Choroid plexus epithelial cell (primary cell): ENCODE results near the gene KRT77.

ENCODE experiments used
- DNase-seq: peaks from one replicate; pipeline ENCODE4 v3.0.0-alpha.2; 2010; ENCODE audit warnings: low read depth
- H3K4me3 ChIP-seq: 2 replicates; pipeline ENCODE4 v1.5.1; 2011; ENCODE audit warnings: low read depth, mild to moderate bottlenecking, control low read depth, low read length, moderate library complexity
- TF ChIP-seq, protein P1 (sequence below): conservative IDR thresholded peaks from 2 replicates; pipeline ENCODE4 v1.5.1; 2011; ENCODE audit warnings: low read depth, mild to moderate bottlenecking, control low read depth, inconsistent platforms, low read length, moderate library complexity

KRT77 gene

DNA sequence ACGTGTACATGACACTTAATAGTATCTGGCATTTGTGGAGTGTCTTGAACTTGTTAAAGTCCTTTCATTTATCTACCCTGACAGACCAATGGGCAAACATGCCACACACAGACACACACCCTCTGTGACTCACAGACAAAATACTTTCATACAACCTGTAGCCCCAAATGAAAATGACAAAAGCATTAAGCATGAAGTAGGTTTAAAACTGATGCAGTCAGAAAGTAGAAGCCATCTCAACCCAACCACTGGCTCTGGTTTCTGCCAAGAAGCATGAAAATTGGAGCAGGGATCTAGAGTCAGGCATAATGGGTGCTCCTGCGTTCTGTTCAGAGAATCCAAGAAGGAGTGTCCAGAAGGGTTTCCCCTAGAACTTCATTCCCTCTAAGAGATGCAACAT is 23.1 kb upstream of the KRT77 start:
- no peak overlapping the region for H3K4me3 ChIP-seq
- DNase-seq: no peak
- TF ChIP-seq, protein P1, sequence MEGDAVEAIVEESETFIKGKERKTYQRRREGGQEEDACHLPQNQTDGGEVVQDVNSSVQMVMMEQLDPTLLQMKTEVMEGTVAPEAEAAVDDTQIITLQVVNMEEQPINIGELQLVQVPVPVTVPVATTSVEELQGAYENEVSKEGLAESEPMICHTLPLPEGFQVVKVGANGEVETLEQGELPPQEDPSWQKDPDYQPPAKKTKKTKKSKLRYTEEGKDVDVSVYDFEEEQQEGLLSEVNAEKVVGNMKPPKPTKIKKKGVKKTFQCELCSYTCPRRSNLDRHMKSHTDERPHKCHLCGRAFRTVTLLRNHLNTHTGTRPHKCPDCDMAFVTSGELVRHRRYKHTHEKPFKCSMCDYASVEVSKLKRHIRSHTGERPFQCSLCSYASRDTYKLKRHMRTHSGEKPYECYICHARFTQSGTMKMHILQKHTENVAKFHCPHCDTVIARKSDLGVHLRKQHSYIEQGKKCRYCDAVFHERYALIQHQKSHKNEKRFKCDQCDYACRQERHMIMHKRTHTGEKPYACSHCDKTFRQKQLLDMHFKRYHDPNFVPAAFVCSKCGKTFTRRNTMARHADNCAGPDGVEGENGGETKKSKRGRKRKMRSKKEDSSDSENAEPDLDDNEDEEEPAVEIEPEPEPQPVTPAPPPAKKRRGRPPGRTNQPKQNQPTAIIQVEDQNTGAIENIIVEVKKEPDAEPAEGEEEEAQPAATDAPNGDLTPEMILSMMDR: no peak

DNA sequence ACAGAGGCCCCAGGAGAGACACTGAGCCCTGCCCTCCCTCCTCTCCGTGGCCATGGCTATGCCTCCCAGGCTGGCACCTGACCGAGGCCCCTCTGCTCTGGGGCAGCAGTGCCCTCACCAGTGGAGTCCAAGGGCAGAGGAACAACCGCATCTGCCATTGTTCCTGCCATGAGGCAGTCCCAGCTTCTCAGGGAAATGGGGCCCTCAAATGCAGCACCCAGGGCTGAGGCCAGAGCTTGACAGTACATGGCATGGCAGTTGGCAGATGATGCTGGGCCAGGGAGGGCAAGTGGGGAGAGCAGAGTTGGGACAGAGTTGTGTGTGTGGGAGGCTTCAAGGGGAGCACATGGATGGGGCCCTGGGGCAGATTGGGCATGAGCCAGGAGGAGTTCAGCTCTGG is 21.1 kb upstream of the KRT77 start:
- TF ChIP-seq, protein P1: no peak

DNA sequence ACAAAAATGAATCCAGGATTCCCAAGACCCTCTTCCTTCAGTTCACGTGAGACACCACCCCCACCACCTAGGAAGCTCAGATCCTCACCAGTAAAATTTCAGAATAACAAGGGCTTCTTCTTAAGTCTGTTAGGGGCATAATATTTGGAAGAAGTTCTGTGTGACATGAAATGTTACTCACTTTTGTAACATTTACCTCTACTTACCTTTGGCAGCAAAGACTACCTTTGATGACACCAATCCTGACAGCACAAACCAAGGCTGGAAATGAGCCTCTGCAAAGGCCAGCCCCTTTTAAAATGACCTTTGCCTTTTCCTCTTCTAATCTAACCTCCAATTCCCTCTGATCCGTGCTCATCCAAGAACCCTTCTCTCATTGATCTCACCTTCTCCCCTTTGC is 19.4 kb upstream of the KRT77 start:
- H3K4me3 ChIP-seq: no peak overlapping the region
- TF ChIP-seq, protein P1: no peak

More for the DNA sequence above, 21.1 kb upstream of the KRT77 start:
- H3K4me3 ChIP-seq: no peak overlapping the region
- DNase-seq: no peak

DNA sequence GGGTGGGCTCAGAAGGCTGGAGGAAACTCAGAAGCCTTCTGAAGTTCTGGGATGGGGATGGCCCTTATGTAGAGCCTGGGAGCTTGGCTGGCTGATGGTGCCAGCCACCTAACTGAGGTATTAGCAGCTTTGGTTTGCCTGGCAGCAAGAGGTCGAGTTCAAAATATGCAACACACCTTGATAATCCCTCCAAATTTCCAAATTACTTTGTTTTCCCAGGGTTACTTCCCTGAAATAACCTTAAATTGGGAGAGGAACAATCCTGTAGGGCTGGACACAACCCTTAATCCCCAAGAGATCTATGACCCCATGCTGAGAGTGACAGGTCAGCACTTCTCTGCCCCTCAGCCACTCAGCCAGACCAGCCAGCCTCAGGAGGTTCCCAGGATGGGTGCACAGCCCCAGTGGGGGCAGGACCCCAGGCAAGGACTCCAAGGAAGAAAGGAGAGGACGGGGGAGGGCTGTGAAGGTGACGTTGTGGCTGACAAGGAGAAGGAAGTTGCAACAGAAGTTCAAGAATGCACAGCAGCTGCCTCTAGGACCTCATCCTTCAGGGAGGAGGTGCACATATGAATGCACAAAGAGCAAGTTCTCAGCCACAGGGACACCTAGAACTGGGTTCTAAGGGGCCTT is 18.6 kb upstream of the KRT77 start:
- no peak for DNase-seq
- H3K4me3 ChIP-seq: no peak overlapping the region
- TF ChIP-seq, protein P1: no peak

More for the DNA sequence above, 19.4 kb upstream of the KRT77 start:
- DNase-seq: no peak

DNA sequence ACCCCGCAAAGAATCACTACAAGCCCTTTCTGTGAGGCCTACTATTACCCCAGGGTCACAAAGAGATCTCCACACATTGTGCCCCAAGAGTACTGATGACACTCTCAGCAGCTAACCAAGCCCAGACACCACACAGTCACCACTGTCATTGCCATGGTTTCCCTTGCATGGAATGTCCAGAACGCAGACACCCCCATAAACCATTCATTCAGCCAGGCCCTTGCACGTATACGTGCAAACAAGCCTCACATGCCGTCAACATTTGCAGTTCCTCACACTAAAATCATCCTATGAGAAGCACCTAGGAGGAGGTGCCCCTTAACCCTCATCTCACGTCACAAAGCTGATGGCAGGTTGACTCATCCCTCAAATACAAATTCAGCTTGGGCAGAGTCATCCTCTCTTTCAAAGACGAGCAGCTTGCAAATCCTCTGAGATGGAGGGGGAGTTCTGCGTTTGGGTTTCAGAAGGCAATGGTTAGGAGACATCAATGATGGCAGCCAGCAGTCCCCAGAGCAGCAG is 17.1 kb upstream of the KRT77 start:
- DNase-seq: no peak
- no peak overlapping the region for H3K4me3 ChIP-seq
- TF ChIP-seq, protein P1: no peak

DNA sequence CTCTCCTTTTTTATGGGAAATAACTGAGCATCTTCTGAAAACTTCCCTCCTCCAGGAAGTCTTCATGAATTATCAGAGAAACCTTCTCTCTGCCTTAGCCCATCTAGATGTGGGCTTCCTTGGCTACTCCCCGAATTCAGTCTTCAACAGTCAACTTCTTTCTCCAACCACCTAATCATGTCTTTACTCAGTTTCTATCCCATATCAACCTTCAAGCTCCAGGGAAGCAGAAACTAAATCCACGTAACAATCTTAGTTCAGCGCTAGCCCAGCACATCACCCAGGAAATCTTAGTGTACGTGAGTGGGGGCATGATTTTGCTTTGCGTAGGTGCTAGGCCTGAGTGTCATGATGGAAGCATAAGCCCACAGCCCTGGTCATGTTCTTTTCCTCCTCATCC is 12.7 kb upstream of the KRT77 start:
- TF ChIP-seq, protein P1: no peak
- no peak for DNase-seq
- no peak overlapping the region for H3K4me3 ChIP-seq

DNA sequence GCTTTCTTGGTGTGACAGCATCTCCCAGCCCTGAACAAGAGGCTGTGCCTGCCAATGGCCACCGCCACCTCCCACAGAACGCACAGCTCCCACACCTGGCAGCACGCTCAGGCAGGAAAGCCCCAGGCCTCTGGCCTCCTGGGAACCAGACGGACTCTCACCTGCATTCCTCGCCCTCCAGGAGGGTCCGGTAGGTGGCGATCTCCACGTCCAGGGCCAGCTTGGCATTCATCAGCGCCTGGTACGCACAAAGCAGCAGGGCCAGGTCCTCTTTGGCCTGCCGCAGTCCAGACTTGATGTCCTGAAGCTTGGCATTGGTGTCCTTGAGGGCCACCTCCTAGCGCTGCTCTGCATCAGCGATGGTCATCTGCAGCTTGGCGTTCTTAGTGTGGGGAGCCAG is 12.1 kb upstream of the KRT77 start:
- TF ChIP-seq, protein P1: no peak
- H3K4me3 ChIP-seq: no peak overlapping the region
- no peak for DNase-seq
